CD14-positive monocyte (primary cell): ENCODE results near the gene WNT3. TPM values are rescaled to one million over a fixed set of nuclear protein-coding genes. Genes with fewer than 3 reads are reported as not detected.
A peak's percentile ranks its signal among the peaks of the same experiment; 100 is the strongest.

Experiments
- DNase-seq, 3 donors: peaks; one replicate each; pipeline ENCODE4 v3.0.0-alpha.2; 2011 to 2022
- H2AFZ ChIP-seq: 2 replicates; pipeline ENCODE4 v1.6.0; 2012; ENCODE audit warnings: mild to moderate bottlenecking, low read depth, low read length, inconsistent platforms; ENCODE audit not compliant: insufficient read depth, poor library complexity, severe bottlenecking
- H3K27ac ChIP-seq, 2 donors: 1 replicate in 1 of 2; 2 replicates in 1 of 2; pipeline ENCODE4 v1.5.1; 2012 to 2013; ENCODE audit warnings: low read length in 2 of 2, control low read depth in 1 of 2, inconsistent platforms in 1 of 2, low read depth in 1 of 2, mild to moderate bottlenecking in 1 of 2
- H3K27me3 ChIP-seq, 2 donors: one replicate each; pipeline versions ENCODE4 v1.6.0 to v1.6.1; 2011 to 2013; ENCODE audit warnings: low read length in 2 of 2; ENCODE audit not compliant: control insufficient read depth in 2 of 2, insufficient read depth in 2 of 2
- H3K36me3 ChIP-seq, 2 donors: replicated peaks in 1 of 2; 1 replicate in 1 of 2; 2 replicates in 1 of 2; pipeline versions ENCODE4 v1.5.1 to v1.6.1; 2012 to 2013; ENCODE audit warnings: low read length in 2 of 2, control low read depth in 1 of 2, inconsistent platforms in 1 of 2, mild to moderate bottlenecking in 1 of 2; ENCODE audit not compliant: insufficient read depth in 2 of 2, control insufficient read depth in 1 of 2
- H3K4me1 ChIP-seq, 2 donors: 1 replicate in 1 of 2; 2 replicates in 1 of 2; pipeline versions ENCODE4 v1.5.1 to v1.6.1; 2012 to 2013; ENCODE audit warnings: low read length in 2 of 2, control low read depth in 1 of 2, inconsistent platforms in 1 of 2, mild to moderate bottlenecking in 1 of 2, moderate library complexity in 1 of 2; ENCODE audit not compliant: insufficient read depth in 2 of 2, control insufficient read depth in 1 of 2
- H3K4me2 ChIP-seq: replicated peaks from 2 replicates; pipeline ENCODE3; 2012; ENCODE audit warnings: low read length, moderate library complexity, mild to moderate bottlenecking; ENCODE audit not compliant: poor library complexity, severe bottlenecking; ENCODE audit errors: extremely low read depth
- H3K4me3 ChIP-seq, 3 experiments: fragments of 200-600 bp in 1 of 3; sonication (generic) in 1 of 3; replicated peaks in 1 of 3; 1 replicate in 2 of 3; 2 replicates in 1 of 3; pipeline ENCODE4 v1.5.1; 2011 to 2013; ENCODE audit warnings: low read length in 3 of 3, mild to moderate bottlenecking in 3 of 3, control low read depth in 2 of 3, low read depth in 2 of 3, inconsistent platforms in 1 of 3, moderate library complexity in 1 of 3
- H3K79me2 ChIP-seq: 2 replicates; pipeline ENCODE4 v1.6.0; 2012; ENCODE audit warnings: mild to moderate bottlenecking, control low read depth, inconsistent platforms, low read length, moderate library complexity; ENCODE audit not compliant: insufficient read depth
- H3K9ac ChIP-seq: 2 replicates; pipeline ENCODE4 v1.6.0; 2017; ENCODE audit warnings: low read length, mild to moderate bottlenecking; ENCODE audit not compliant: insufficient read depth, poor library complexity, severe bottlenecking
- H3K9me3 ChIP-seq, 2 donors: replicated peaks in 1 of 2; 1 replicate in 1 of 2; 2 replicates in 1 of 2; pipeline versions ENCODE4 v1.5.1 to v1.6.1; 2012 to 2013; ENCODE audit warnings: low read length in 2 of 2, control low read depth in 1 of 2; ENCODE audit not compliant: control insufficient read depth in 1 of 2, insufficient read depth in 1 of 2
- H4K20me1 ChIP-seq: 2 replicates; pipeline ENCODE4 v1.6.0; 2012; ENCODE audit warnings: mild to moderate bottlenecking, low read length, control low read depth, moderate library complexity; ENCODE audit not compliant: insufficient read depth
- H3K27ac Mint-ChIP-seq, 7 donors: one replicate each; pipeline ENCODE4 v1.8.0; 2020; ENCODE audit warnings: mild to moderate bottlenecking in 7 of 7, mixed read lengths in 7 of 7, moderate library complexity in 6 of 7, inconsistent platforms in 2 of 7
- H3K27me3 Mint-ChIP-seq, 3 donors: one replicate each; pipeline ENCODE4 v1.8.0; 2021 to 2022; ENCODE audit warnings: low read depth in 3 of 3, mild to moderate bottlenecking in 3 of 3, mixed read lengths in 3 of 3, moderate library complexity in 3 of 3, inconsistent platforms in 1 of 3
- H3K36me3 Mint-ChIP-seq, 2 donors: one replicate each; pipeline ENCODE4 v1.8.0; 2020; ENCODE audit warnings: mixed read lengths in 2 of 2, inconsistent platforms in 1 of 2, mild to moderate bottlenecking in 1 of 2
- H3K4me1 Mint-ChIP-seq: one replicate; pipeline ENCODE4 v1.8.0; 2020; ENCODE audit warnings: mild to moderate bottlenecking, mixed read lengths
- H3K4me3 Mint-ChIP-seq, 2 donors: one replicate each; pipeline ENCODE4 v1.8.0; 2020; ENCODE audit warnings: mild to moderate bottlenecking in 2 of 2, mixed read lengths in 2 of 2, moderate library complexity in 1 of 2
- H3K9me3 Mint-ChIP-seq, 7 donors: one replicate each; pipeline ENCODE4 v1.8.0; 2020 to 2022; ENCODE audit warnings: mixed read lengths in 7 of 7, mild to moderate bottlenecking in 6 of 7, moderate library complexity in 6 of 7, inconsistent platforms in 2 of 7
- WGBS: methylation state at CpG from one replicate; pipeline ENCODE4 v1.1.5; 2013; ENCODE audit warnings: missing lambda C conversion rate; ENCODE audit not compliant: insufficient coverage; 5-methylcytosine and 5-hydroxymethylcytosine counted together
- intact Hi-C, 2 donors: fragments of 100-400 bp; cut with micrococcal nuclease; formaldehyde crosslinking; loops; one replicate each; pipeline versions ENCODE4 v1.15.0 to v1.15.1; 2023
- polyA plus RNA-seq, 3 donors: library from polyadenylated mRNA; depleted of rRNA in 1 of 3; unstranded in 2 of 3; stranded (reverse) in 1 of 3; fragments of 300-500 nt in 2 of 3; fragments of >200 nt in 1 of 3; fragmentation: Illumina TruSeq in 2 of 3; gene quantifications; 1 replicate in 2 of 3; 2 replicates in 1 of 3; pipeline ENCODE4 v1.2.3, GENCODE V29; 2012 to 2021
- TF ChIP-seq, protein P1 (sequence below): fragments of 200-600 bp; IDR thresholded peaks from one replicate; pipeline ENCODE4 v1.8.0; 2022; ENCODE audit warnings: antibody characterized with exemption, mild to moderate bottlenecking

The WNT3 gene
- polyA plus RNA-seq, 3 donors, result 0.01 TPM; not detected in 2

DNA sequence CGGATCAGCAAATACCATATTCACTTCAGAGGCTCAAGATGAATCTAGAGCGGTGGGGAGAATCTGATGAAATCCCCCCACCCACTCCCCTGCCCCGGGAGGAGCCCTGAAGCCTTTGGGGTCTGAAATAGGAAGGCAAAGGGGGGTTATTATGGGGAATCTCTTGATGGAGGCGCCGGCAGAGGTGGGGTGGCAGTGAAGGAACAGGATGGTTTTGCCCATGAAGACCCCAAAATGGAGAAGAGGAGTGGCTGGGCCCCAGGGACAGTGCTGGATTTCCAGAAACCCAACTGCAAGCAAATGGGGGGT lies 637 bp downstream of the WNT3 start:
- H3K4me3 ChIP-seq, result no peak overlapping the region
- TF ChIP-seq, protein P1, sequence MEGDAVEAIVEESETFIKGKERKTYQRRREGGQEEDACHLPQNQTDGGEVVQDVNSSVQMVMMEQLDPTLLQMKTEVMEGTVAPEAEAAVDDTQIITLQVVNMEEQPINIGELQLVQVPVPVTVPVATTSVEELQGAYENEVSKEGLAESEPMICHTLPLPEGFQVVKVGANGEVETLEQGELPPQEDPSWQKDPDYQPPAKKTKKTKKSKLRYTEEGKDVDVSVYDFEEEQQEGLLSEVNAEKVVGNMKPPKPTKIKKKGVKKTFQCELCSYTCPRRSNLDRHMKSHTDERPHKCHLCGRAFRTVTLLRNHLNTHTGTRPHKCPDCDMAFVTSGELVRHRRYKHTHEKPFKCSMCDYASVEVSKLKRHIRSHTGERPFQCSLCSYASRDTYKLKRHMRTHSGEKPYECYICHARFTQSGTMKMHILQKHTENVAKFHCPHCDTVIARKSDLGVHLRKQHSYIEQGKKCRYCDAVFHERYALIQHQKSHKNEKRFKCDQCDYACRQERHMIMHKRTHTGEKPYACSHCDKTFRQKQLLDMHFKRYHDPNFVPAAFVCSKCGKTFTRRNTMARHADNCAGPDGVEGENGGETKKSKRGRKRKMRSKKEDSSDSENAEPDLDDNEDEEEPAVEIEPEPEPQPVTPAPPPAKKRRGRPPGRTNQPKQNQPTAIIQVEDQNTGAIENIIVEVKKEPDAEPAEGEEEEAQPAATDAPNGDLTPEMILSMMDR, result no peak

DNA sequence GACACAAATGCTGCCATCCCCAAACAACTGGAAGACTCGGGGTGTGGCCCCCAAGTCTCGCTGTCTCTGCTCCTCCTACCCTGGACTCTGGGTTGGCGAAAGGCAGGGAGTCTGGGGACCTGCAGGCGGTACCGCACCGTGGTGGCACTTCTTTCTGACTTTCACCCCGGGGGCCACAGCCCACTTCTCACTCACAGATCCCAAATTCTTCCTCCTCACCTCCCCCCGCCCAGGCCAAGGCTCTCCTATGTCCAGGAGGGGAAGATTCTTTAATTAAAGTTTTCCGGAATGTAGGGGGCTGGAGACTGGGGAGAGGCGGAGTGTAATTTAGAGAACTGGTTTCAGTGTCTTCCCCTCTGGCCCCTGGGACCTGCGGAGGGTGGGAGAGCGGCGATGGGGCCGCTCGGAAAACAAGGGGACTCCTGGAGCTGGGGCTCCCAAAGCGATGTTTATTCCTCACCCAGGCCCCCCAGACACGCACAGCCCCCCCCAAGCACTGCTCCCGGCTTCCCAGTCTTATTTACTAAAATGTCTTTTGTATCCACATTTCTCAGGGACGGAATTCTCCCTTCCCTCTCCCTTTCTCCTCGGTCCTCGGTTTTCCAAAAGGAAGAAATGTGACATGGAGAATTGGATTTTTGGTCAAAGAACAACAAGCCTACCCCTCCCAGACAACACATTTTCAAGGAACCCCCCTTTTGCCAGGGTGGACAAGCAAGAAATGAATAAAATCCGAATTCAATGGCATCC lies 1.2 kb downstream of the WNT3 start:
- Mint-ChIP-seq H3K36me3 (peaks cover 3 to 4% of the 10 kb centered on the region in 2 donors), H3K9me3 (peaks cover 2 to 31% (median 10%) of the 10 kb centered on the region in 7 donors), H3K27me3 (peaks cover 84 to 99% (median 86%) of the 10 kb centered on the region in 3 donors), H3K4me3 (peak overlapping the region in 1 of 2 donors; percentile 75), H3K27ac (no peak overlapping the region), H3K4me1 (peaks cover 35% of the 10 kb centered on the region)
- Histone ChIP-seq H3K4me2 (no peak overlapping the region), H3K9me3 (peaks cover 0 to 38% of the 10 kb centered on the region in 2 donors), H3K27ac (no peak overlapping the region), H3K27me3 (peaks cover 56 to 94% of the 10 kb centered on the region in 2 donors), H2AFZ (no peak overlapping the region), H3K79me2 (no peaks in the 10 kb centered on the region), H3K9ac (no peak overlapping the region), H4K20me1 (no peaks in the 10 kb centered on the region), H3K4me1 (peaks cover 21 to 23% of the 10 kb centered on the region in 2 donors), H3K4me3 (no peak overlapping the region), H3K36me3 (no peaks in the 10 kb centered on the region)
- WGBS, result 4% methylated on average over 7 of the region's 22 CpGs
- DNase-seq, result no peak
- intact Hi-C loops, result no loop called here
- TF ChIP-seq, protein P1, result no peak

More for the DNA sequence above, 637 bp downstream of the WNT3 start:
- peaks cover 3 to 4% of the 10 kb centered on the region in 2 donors for H3K36me3 Mint-ChIP-seq
- H3K36me3 ChIP-seq, result no peaks in the 10 kb centered on the region
- H2AFZ ChIP-seq, result no peak overlapping the region
- H3K27me3 Mint-ChIP-seq, result peaks cover 85 to 98% (median 90%) of the 10 kb centered on the region in 3 donors
- no peak overlapping the region for H3K27ac ChIP-seq
- 13% methylated on average over 2 of the region's 5 CpGs for WGBS
- no peak overlapping the region for H3K9ac ChIP-seq
- no peak overlapping the region for H3K27ac Mint-ChIP-seq
- H3K9me3 Mint-ChIP-seq, result peaks cover 2 to 31% (median 10%) of the 10 kb centered on the region in 7 donors
- peaks cover 21 to 23% of the 10 kb centered on the region in 2 donors for H3K4me1 ChIP-seq
- H3K9me3 ChIP-seq, result peaks cover 0 to 41% of the 10 kb centered on the region in 2 donors
- peaks cover 35% of the 10 kb centered on the region for H3K4me1 Mint-ChIP-seq
- H4K20me1 ChIP-seq, result no peaks in the 10 kb centered on the region
- intact Hi-C loops, result no loop called here
- no peak for DNase-seq
- no peak overlapping the region for H3K4me2 ChIP-seq
- peak overlapping the region; percentile 4 to 65 for H3K4me3 Mint-ChIP-seq
- peaks cover 60 to 95% of the 10 kb centered on the region in 2 donors for H3K27me3 ChIP-seq
- no peaks in the 10 kb centered on the region for H3K79me2 ChIP-seq
